B cell (primary cell): ENCODE data around the gene USP14. TPM values are rescaled to one million over a fixed set of nuclear protein-coding genes. Genes with fewer than 3 reads are reported as not detected.

Experiments used
- ATAC-seq: fragments of 200-7000 bp; cut with Tn5 transposase; one replicate; pipeline ENCODE4 v1.10.0; 2021; ENCODE audit warnings: low read depth, mild to moderate bottlenecking, moderate number of reproducible peaks, moderate library complexity
- CTCF ChIA-PET: fragments of 350-600 bp; sonication (Branson Sonifier 250); formaldehyde crosslinking; loops from one replicate; lab custom pipeline; 2021; ENCODE audit warnings: antibody characterized with exemption, inconsistent platforms; lab: Charles Lee
- POLR2A ChIA-PET: fragments of 350-600 bp; sonication (Branson Sonifier 250); formaldehyde crosslinking; loops from one replicate; lab custom pipeline; 2021; ENCODE audit warnings: antibody characterized with exemption; lab: Charles Lee
- DNase-seq: peaks from one replicate; pipeline ENCODE4 v3.0.0; 2013
- H2AFZ ChIP-seq: 2 replicates; pipeline ENCODE4 v1.6.1; 2012; ENCODE audit warnings: mild to moderate bottlenecking, low read depth, low read length; ENCODE audit not compliant: insufficient read depth, poor library complexity, severe bottlenecking
- H3K27ac ChIP-seq, 2 donors: 1 replicate in 1 of 2; 2 replicates in 1 of 2; pipeline ENCODE4 v1.5.1; 2012 to 2013; ENCODE audit warnings: low read length in 2 of 2, mild to moderate bottlenecking in 2 of 2, moderate library complexity in 1 of 2
- H3K27me3 ChIP-seq, 4 experiments: fragments of 200-600 bp in 1 of 4; sonication (generic) in 1 of 4; replicated peaks in 1 of 4; 1 replicate in 2 of 4; 2 replicates in 2 of 4; pipeline versions ENCODE4 v1.6.1 to v1.7.0; 2013 to 2016; ENCODE audit warnings: low read length in 3 of 4, mild to moderate bottlenecking in 2 of 4, mixed read lengths in 1 of 4, moderate library complexity in 1 of 4; ENCODE audit not compliant: insufficient read depth in 4 of 4, control insufficient read depth in 3 of 4; ENCODE audit errors: control extremely low read depth in 1 of 4
- H3K36me3 ChIP-seq, 2 experiments: replicated peaks in 1 of 2; 1 replicate in 1 of 2; 2 replicates in 1 of 2; pipeline versions ENCODE4 v1.6.1 to v1.7.1; 2013; ENCODE audit warnings: low read length in 1 of 2; ENCODE audit not compliant: insufficient read depth in 2 of 2, control insufficient read depth in 1 of 2; ENCODE audit errors: control extremely low read depth in 1 of 2, extremely low read depth in 1 of 2
- H3K4me1 ChIP-seq, 2 donors: fragments of 200-600 bp in 1 of 2; sonication (generic) in 1 of 2; 1 replicate in 1 of 2; 2 replicates in 1 of 2; pipeline versions ENCODE4 v1.5.1 to v1.6.1; 2013 to 2017; ENCODE audit warnings: low read length in 2 of 2; ENCODE audit not compliant: control insufficient read depth in 2 of 2, insufficient read depth in 2 of 2
- H3K4me2 ChIP-seq: replicated peaks from 2 replicates; pipeline ENCODE3; 2012; ENCODE audit warnings: mild to moderate bottlenecking, low read depth, low read length; ENCODE audit not compliant: poor library complexity, severe bottlenecking
- H3K4me3 ChIP-seq, 5 experiments: fragments of 200-600 bp in 1 of 5; sonication (generic) in 1 of 5; 1 replicate in 3 of 5; 2 replicates in 2 of 5; pipeline versions ENCODE4 v1.5.1 to v1.7.0; 2011 to 2016; ENCODE audit warnings: low read length in 4 of 5, mild to moderate bottlenecking in 4 of 5, low read depth in 2 of 5, control low read depth in 1 of 5, moderate library complexity in 1 of 5; ENCODE audit not compliant: insufficient read depth in 1 of 5; ENCODE audit errors: control extremely low read depth in 1 of 5, extremely low read depth in 1 of 5
- H3K79me2 ChIP-seq: fragments of 200-600 bp; sonication (generic); one replicate; pipeline ENCODE4 v1.6.0; 2016; ENCODE audit warnings: low read length; ENCODE audit not compliant: control insufficient read depth, insufficient read depth
- H3K9ac ChIP-seq: fragments of 200-600 bp; sonication (generic); 2 replicates; pipeline ENCODE4 v1.6.1; 2017; ENCODE audit warnings: mild to moderate bottlenecking, low read length, moderate library complexity
- H3K9me3 ChIP-seq, 3 donors: one replicate each; pipeline versions ENCODE4 v1.6.1 to v1.7.1; 2013; ENCODE audit warnings: low read length in 2 of 3; ENCODE audit not compliant: control insufficient read depth in 2 of 3, insufficient read depth in 1 of 3; ENCODE audit errors: control extremely low read depth in 1 of 3
- H4K20me1 ChIP-seq: 2 replicates; pipeline ENCODE4 v1.6.0; 2012; ENCODE audit warnings: mild to moderate bottlenecking, low read length; ENCODE audit not compliant: insufficient read depth, control insufficient read depth, poor library complexity, severe bottlenecking
- H3K27ac Mint-ChIP-seq: one replicate; pipeline ENCODE4 v1.8.0; 2021; ENCODE audit warnings: mixed read lengths
- H3K27me3 Mint-ChIP-seq: one replicate; pipeline ENCODE4 v1.8.0; 2021; ENCODE audit warnings: mixed read lengths
- H3K4me1 Mint-ChIP-seq: one replicate; pipeline ENCODE4 v1.8.0; 2021; ENCODE audit warnings: mixed read lengths
- H3K4me3 Mint-ChIP-seq: one replicate; pipeline ENCODE4 v1.8.0; 2021; ENCODE audit warnings: mixed read lengths
- H3K9me3 Mint-ChIP-seq: one replicate; pipeline ENCODE4 v1.8.0; 2022; ENCODE audit warnings: mixed read lengths; ENCODE audit not compliant: insufficient read depth
- EZH2 ChIP-seq: IDR thresholded peaks from 2 replicates; pipeline ENCODE4 v1.6.1; 2012; ENCODE audit warnings: borderline replicate concordance, low read depth, mild to moderate bottlenecking, moderate library complexity, low read length; ENCODE audit not compliant: insufficient read depth, poor library complexity, severe bottlenecking
- WGBS: methylation state at CpG from one replicate; pipeline ENCODE4 v1.1.5; 2013; ENCODE audit warnings: missing lambda C conversion rate; ENCODE audit not compliant: insufficient coverage; 5-methylcytosine and 5-hydroxymethylcytosine counted together
- intact Hi-C: fragments of 100-400 bp; cut with micrococcal nuclease; formaldehyde crosslinking; loops from one replicate; pipeline ENCODE4 v1.10.0; 2022
- polyA plus RNA-seq: library from polyadenylated mRNA; depleted of rRNA; stranded (reverse); fragments of >200 nt; gene quantifications from 2 replicates; pipeline ENCODE4 v1.2.3, GENCODE V29; 2012
- total RNA-seq, 2 donors: library from RNA; stranded (reverse); fragments of 120-200 nt in 1 of 2; gene quantifications; 1 replicate in 1 of 2; 2 replicates in 1 of 2; pipeline versions ENCODE4 v1.2.3 to v1.2.4, GENCODE V29; 2013 to 2022
- TF ChIP-seq, protein P1 (sequence below): fragments of 200-600 bp; IDR thresholded peaks from one replicate; pipeline ENCODE4 v1.8.0; 2022; ENCODE audit warnings: antibody characterized with exemption, mild to moderate bottlenecking

Gene USP14
- total and polyA plus RNA-seq, 2 donors (not counting 1 experiment from before 2014, with no cell fraction given) = 6.0 to 38.9 TPM

DNA sequence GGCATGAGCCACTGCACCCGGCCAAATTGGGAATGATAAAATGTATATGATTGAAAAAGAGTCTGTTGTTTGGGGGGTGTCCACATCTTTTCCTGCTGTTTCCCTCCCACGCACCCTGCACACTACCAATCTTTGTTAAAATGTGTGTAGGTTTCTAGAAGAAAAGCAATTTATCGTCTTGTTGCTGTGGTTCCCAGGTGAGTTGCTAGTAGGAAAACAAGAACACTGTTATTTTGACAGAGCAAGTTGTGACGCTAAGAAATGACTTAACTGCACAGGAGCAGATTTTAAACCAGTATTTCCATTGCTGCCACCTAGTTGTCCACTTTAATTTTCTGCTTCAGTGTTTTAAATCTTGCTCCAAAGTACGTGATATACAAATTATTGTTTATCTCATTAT, 21.0 kb upstream of the USP14 start:
- no peak overlapping the region for H3K4me2 ChIP-seq
- H3K4me1 Mint-ChIP-seq = no peaks in the 10 kb centered on the region
- no peak overlapping the region for H3K27ac ChIP-seq
- no peaks in the 10 kb centered on the region for H3K9me3 Mint-ChIP-seq
- peaks cover 8% of the 10 kb centered on the region for H3K27me3 Mint-ChIP-seq
- H3K4me3 ChIP-seq = no peak overlapping the region
- H3K36me3 ChIP-seq = no peaks in the 10 kb centered on the region
- H3K4me1 ChIP-seq = no peaks in the 10 kb centered on the region
- intact Hi-C loops = no loop called here
- peaks cover 0 to 2% (median 0%) of the 10 kb centered on the region in 3 donors for H3K9me3 ChIP-seq
- POLR2A ChIA-PET = no interaction called here
- no peaks in the 10 kb centered on the region for H3K79me2 ChIP-seq
- H3K4me3 Mint-ChIP-seq = no peak overlapping the region
- no peak overlapping the region for H2AFZ ChIP-seq
- H3K27ac Mint-ChIP-seq = no peak overlapping the region
- no peaks in the 10 kb centered on the region for H4K20me1 ChIP-seq
- WGBS = 100% methylated on average over 1 of the region's 5 CpGs
- CTCF ChIA-PET = no interaction called here
- no peak for ATAC-seq
- no peak for TF ChIP-seq EZH2
- TF ChIP-seq, protein P1, sequence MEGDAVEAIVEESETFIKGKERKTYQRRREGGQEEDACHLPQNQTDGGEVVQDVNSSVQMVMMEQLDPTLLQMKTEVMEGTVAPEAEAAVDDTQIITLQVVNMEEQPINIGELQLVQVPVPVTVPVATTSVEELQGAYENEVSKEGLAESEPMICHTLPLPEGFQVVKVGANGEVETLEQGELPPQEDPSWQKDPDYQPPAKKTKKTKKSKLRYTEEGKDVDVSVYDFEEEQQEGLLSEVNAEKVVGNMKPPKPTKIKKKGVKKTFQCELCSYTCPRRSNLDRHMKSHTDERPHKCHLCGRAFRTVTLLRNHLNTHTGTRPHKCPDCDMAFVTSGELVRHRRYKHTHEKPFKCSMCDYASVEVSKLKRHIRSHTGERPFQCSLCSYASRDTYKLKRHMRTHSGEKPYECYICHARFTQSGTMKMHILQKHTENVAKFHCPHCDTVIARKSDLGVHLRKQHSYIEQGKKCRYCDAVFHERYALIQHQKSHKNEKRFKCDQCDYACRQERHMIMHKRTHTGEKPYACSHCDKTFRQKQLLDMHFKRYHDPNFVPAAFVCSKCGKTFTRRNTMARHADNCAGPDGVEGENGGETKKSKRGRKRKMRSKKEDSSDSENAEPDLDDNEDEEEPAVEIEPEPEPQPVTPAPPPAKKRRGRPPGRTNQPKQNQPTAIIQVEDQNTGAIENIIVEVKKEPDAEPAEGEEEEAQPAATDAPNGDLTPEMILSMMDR = no peak
- no peak overlapping the region for H3K9ac ChIP-seq
- no peaks in the 10 kb centered on the region for H3K27me3 ChIP-seq
- DNase-seq = no peak

DNA sequence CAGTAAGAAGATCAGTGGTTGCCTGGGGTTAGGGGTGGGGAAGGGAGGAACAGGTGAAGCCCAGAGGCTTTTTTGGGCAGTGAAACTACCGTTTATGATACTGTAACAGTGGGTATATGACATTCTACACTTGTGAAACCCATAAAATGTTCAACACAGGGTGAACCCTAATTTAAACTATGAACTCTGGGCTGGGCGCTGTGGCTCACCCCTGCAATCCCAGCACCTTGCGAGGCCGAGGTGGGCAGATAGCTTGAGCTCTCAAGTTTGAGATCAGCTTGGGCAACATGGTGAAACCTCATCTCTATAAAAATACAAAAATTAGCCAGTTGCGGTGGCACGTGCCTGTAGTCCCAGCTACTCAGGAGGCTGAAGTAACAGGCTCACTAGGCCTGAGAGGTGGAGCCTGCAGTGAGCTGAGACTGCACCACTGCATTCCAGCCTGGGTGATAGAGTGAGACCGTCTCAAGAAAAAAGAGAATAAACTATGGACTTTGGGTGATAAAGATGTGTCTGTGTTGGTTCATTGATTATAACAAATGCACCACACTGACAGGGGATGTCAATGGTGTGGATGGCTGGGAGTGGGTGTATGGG, 17.6 kb upstream of the USP14 start:
- CTCF ChIA-PET = no interaction called here

More for the DNA sequence above, 17.6 kb upstream of the USP14 start:
- Histone ChIP-seq H3K79me2 (no peaks in the 10 kb centered on the region), H2AFZ (no peak overlapping the region), H3K9me3 (peaks cover 0 to 2% (median 0%) of the 10 kb centered on the region in 3 donors), H3K4me2 (no peak overlapping the region), H3K36me3 (no peaks in the 10 kb centered on the region), H3K27ac (no peak overlapping the region), H3K9ac (no peak overlapping the region), H4K20me1 (no peaks in the 10 kb centered on the region), H3K27me3 (peaks cover 0 to 4% (median 0%) of the 10 kb centered on the region in 4 experiments), H3K4me3 (no peak overlapping the region), H3K4me1 (no peaks in the 10 kb centered on the region)
- WGBS = 97% methylated on average over 7 of the region's 7 CpGs
- POLR2A ChIA-PET = no interaction called here
- H3K27ac Mint-ChIP-seq = no peak overlapping the region
- DNase-seq (no peak), ATAC-seq (no peak)
- intact Hi-C loops = no loop called here
- H3K9me3 Mint-ChIP-seq = no peaks in the 10 kb centered on the region
- no peak for TF ChIP-seq EZH2
- TF ChIP-seq, protein P1 = no peak
- H3K4me3 Mint-ChIP-seq = no peak overlapping the region
- peaks cover 23% of the 10 kb centered on the region for H3K27me3 Mint-ChIP-seq
- no peaks in the 10 kb centered on the region for H3K4me1 Mint-ChIP-seq
